Left renal cortex interstitium (tissue), 4 donors: ENCODE measurements around the gene SLC25A33. TPM values are rescaled to one million over a fixed set of nuclear protein-coding genes. Genes with fewer than 3 reads are reported as not detected.
"Not testable (repeated sequence)": the region's sequence is repeated elsewhere in the genome, so short reads cannot be mapped to it uniquely, and the experiment has no call there.

ENCODE experiments used
- DNase-seq, 4 donors: peaks; one replicate each; pipeline ENCODE4 v3.0.0-alpha.2; 2013; ENCODE audit warnings: low read depth in 4 of 4, low spot score in 2 of 4, missing footprints in 1 of 4
- polyA plus RNA-seq, 4 donors: library from polyadenylated mRNA; unstranded; fragments of 120-200 nt; gene quantifications; one replicate each; pipeline ENCODE4 v1.2.1, GENCODE V29; 2013; ENCODE audit not compliant: insufficient read length in 4 of 4

The SLC25A33 gene
- polyA plus RNA-seq, 4 donors: 4.2 to 5.2 (median 4.3) TPM

GRCh38 chr1:9538669-9539164 lies 548 bp upstream of the SLC25A33 start:
- DNase-seq: no peak

GRCh38 chr1:9539829-9540550 lies 725 bp downstream of the SLC25A33 start:
- DNase-seq: no peak

- DNase-seq: peak in 3 of 4 donors; percentile 39 to 69 (median 52)
Measured at GRCh38 chr1:9542430-9542829, 3.2 kb downstream of the SLC25A33 start.

- DNase-seq: no peak
Measured at GRCh38 chr1:9544926-9545325, 5.7 kb downstream of the SLC25A33 start.

GRCh38 chr1:9549955-9550546 lies 10.8 kb downstream of the SLC25A33 start:
- no peak for DNase-seq

- no peak for DNase-seq
Measured at GRCh38 chr1:9551984-9552383, 12.7 kb downstream of the SLC25A33 start.

- no peak for DNase-seq
Measured at GRCh38 chr1:9553736-9554144, 14.5 kb downstream of the SLC25A33 start.

- DNase-seq: no peak
Measured at GRCh38 chr1:9555942-9556341, 16.7 kb downstream of the SLC25A33 start.

- DNase-seq: no peak
Measured at GRCh38 chr1:9557624-9558023, 18.4 kb downstream of the SLC25A33 start.

GRCh38 chr1:9558271-9558945 lies 19.1 kb downstream of the SLC25A33 start:
- DNase-seq: no peak

- DNase-seq: no peak
Measured at GRCh38 chr1:9558946-9559545, 19.8 kb downstream of the SLC25A33 start.

- DNase-seq: no peak
Measured at GRCh38 chr1:9559673-9560072, 20.4 kb downstream of the SLC25A33 start.

GRCh38 chr1:9560090-9560489 lies 20.8 kb downstream of the SLC25A33 start:
- not testable (repeated sequence) for DNase-seq

GRCh38 chr1:9561429-9561828 lies 22.2 kb downstream of the SLC25A33 start:
- peak in 2 of 4 donors; percentile 36 to 51 for DNase-seq

- no peak for DNase-seq
Measured at GRCh38 chr1:9569267-9569666, 30.0 kb downstream of the SLC25A33 start.

- DNase-seq: not testable (repeated sequence)
Measured at GRCh38 chr1:9570886-9571529, 31.7 kb downstream of the SLC25A33 start.

GRCh38 chr1:9573723-9574122 lies 34.5 kb downstream of the SLC25A33 start:
- DNase-seq: no peak

GRCh38 chr1:9575486-9575885 lies 36.2 kb downstream of the SLC25A33 start:
- no peak for DNase-seq

- DNase-seq: no peak
Measured at GRCh38 chr1:9576903-9577302, 37.6 kb downstream of the SLC25A33 start.

GRCh38 chr1:9577423-9577822 lies 38.2 kb downstream of the SLC25A33 start:
- DNase-seq: no peak

- no peak for DNase-seq
Measured at GRCh38 chr1:9580942-9581341, 41.7 kb downstream of the SLC25A33 start.
